Endothelial cell of umbilical vein (primary cell): ENCODE data around the gene GLI3. TPM values are rescaled to one million over a fixed set of nuclear protein-coding genes. Genes with fewer than 3 reads are reported as not detected.

ENCODE experiments used
- BruUV-seq: library from RNA; stranded (reverse); fragments of 400-500 nt; replicated peaks from 2 replicates; lab custom pipeline; 2021; lab: Mats Ljungman, UMichigan
- CTCF ChIA-PET: fragments of 300-600, 350-600 bp; sonication (Branson Sonifier 250); formaldehyde crosslinking; loops from one replicate; lab custom pipeline; 2021; ENCODE audit warnings: antibody characterized with exemption, inconsistent platforms; lab: Charles Lee
- POLR2A ChIA-PET: fragments of 300-600, 350-600 bp; sonication (Branson Sonifier 250); formaldehyde crosslinking; loops from one replicate; lab custom pipeline; 2021; ENCODE audit warnings: antibody characterized with exemption, inconsistent platforms; lab: Charles Lee
- DNase-seq: peaks from one replicate; pipeline ENCODE4 v3.0.0-alpha.2; 2011; ENCODE audit warnings: low read depth, low spot score
- FAIRE-seq: peaks from 2 replicates; lab custom pipeline; 2011; peaks lifted over from hg19 to GRCh38; lab: Jason Lieb, UNC
- H2AFZ ChIP-seq: 2 replicates; pipeline ENCODE4 v1.6.0; 2012; ENCODE audit warnings: low read depth, low read length, control low read depth, inconsistent platforms
- H3K27ac ChIP-seq: 2 replicates; pipeline ENCODE4 v1.5.1; 2011; ENCODE audit warnings: low read depth, mild to moderate bottlenecking, control low read depth, low read length, moderate library complexity; ENCODE audit not compliant: insufficient read depth
- H3K27me3 ChIP-seq, 2 experiments: 2 replicates each; pipeline versions ENCODE4 v1.6.0 to v1.6.1; 2011; ENCODE audit warnings: low read length in 2 of 2, mixed read lengths in 1 of 2; ENCODE audit not compliant: control insufficient read depth in 2 of 2, insufficient read depth in 2 of 2
- H3K36me3 ChIP-seq, 2 experiments: 2 replicates in 1 of 2; 3 replicates in 1 of 2; pipeline ENCODE4 v1.5.1; 2011; ENCODE audit warnings: low read length in 2 of 2, mild to moderate bottlenecking in 1 of 2, moderate library complexity in 1 of 2; ENCODE audit not compliant: control insufficient read depth in 2 of 2, insufficient read depth in 2 of 2; ENCODE audit errors: extremely low read depth in 1 of 2
- H3K4me1 ChIP-seq: 3 replicates; pipeline ENCODE4 v1.5.1; 2011; ENCODE audit warnings: mild to moderate bottlenecking, low read length; ENCODE audit not compliant: control insufficient read depth, insufficient read depth; ENCODE audit errors: extremely low read depth
- H3K4me2 ChIP-seq: 2 replicates; pipeline ENCODE4 v1.6.1; 2011; ENCODE audit warnings: low read length, control low read depth, mixed read lengths; ENCODE audit not compliant: insufficient read depth
- H3K4me3 ChIP-seq, 3 experiments: fragments of 200-600 bp in 1 of 3; sonication (generic), shearing (Covaris generic) in 1 of 3; replicated peaks in 1 of 3; 2 replicates each; pipeline ENCODE4 v1.5.1; 2011 to 2016; ENCODE audit warnings: control low read depth in 3 of 3, low read length in 3 of 3, mild to moderate bottlenecking in 2 of 3, inconsistent platforms in 1 of 3, low read depth in 1 of 3, moderate library complexity in 1 of 3; ENCODE audit not compliant: insufficient read depth in 1 of 3
- H3K79me2 ChIP-seq: 2 replicates; pipeline ENCODE4 v1.6.0; 2012; ENCODE audit warnings: low read length, inconsistent platforms; ENCODE audit not compliant: control insufficient read depth, insufficient read depth
- H3K9ac ChIP-seq: replicated peaks from 2 replicates; pipeline ENCODE3; 2011; ENCODE audit warnings: low read length, control low read depth; ENCODE audit not compliant: insufficient read depth; ENCODE audit errors: extremely low read depth
- H3K9me1 ChIP-seq: replicated peaks from 3 replicates; pipeline ENCODE4 v1.6.0; 2011; ENCODE audit warnings: mild to moderate bottlenecking, low read length; ENCODE audit not compliant: control insufficient read depth, insufficient read depth; ENCODE audit errors: extremely low read depth
- H3K9me3 ChIP-seq: replicated peaks from 2 replicates; pipeline ENCODE4 v1.5.1; 2012; ENCODE audit warnings: low read length, inconsistent platforms; ENCODE audit not compliant: control insufficient read depth, insufficient read depth
- H4K20me1 ChIP-seq: replicated peaks from 2 replicates; pipeline ENCODE3; 2011; ENCODE audit warnings: mild to moderate bottlenecking, low read length; ENCODE audit not compliant: control insufficient read depth, insufficient read depth; ENCODE audit errors: extremely low read depth
- EZH2 ChIP-seq: IDR thresholded peaks from 2 replicates; pipeline ENCODE4 v1.6.1; 2012; ENCODE audit warnings: borderline replicate concordance, low read depth, mild to moderate bottlenecking, moderate library complexity, low read length, inconsistent platforms; ENCODE audit not compliant: severe bottlenecking
- FOS ChIP-seq: IDR thresholded peaks from 2 replicates; pipeline ENCODE4 v1.6.1; 2011; ENCODE audit warnings: mild to moderate bottlenecking, low read length, moderate library complexity, borderline replicate concordance; ENCODE audit not compliant: insufficient read depth
- GATA2 ChIP-seq: IDR thresholded peaks from 2 replicates; pipeline ENCODE4 v1.7.0; 2011; ENCODE audit warnings: low read depth, mild to moderate bottlenecking, moderate library complexity, mixed read lengths, low read length; ENCODE audit not compliant: insufficient read length, insufficient read depth
- JUN ChIP-seq: IDR thresholded peaks from 2 replicates; pipeline ENCODE4 v1.6.1; 2011; ENCODE audit warnings: borderline replicate concordance, low read depth; ENCODE audit not compliant: insufficient read length, insufficient read depth
- POLR2A ChIP-seq: IDR thresholded peaks from 2 replicates; pipeline ENCODE4 v1.6.1; 2012; ENCODE audit warnings: low read depth, mild to moderate bottlenecking, control low read depth, low read length
- POLR2AphosphoS5 ChIP-seq: IDR thresholded peaks from 2 replicates; pipeline ENCODE4 v1.6.1; 2012; ENCODE audit warnings: low read depth, mild to moderate bottlenecking, control low read depth, low read length, moderate library complexity; ENCODE audit not compliant: insufficient read depth
- dilution Hi-C: fragments of 300-500 bp; cut with MboI; formaldehyde crosslinking; loops from one replicate; pipeline ENCODE4 v1.15.0; 2019; ENCODE audit warnings: low sequenced_read_pairs; ENCODE audit not compliant: extremely low pct_ligation_motif_present
- intact Hi-C: fragments of 100-400 bp; cut with micrococcal nuclease; formaldehyde crosslinking; loops from one replicate; pipeline ENCODE4 v1.10.0; 2022
- polyA plus RNA-seq, 4 experiments: library from polyadenylated mRNA; depleted of rRNA in 3 of 4; stranded (reverse) in 3 of 4; unstranded in 1 of 4; fragments of >200 nt; gene quantifications; 2 replicates each; pipeline versions ENCODE4 v1.2.1 to v1.2.3, GENCODE V29; 2011 to 2012; ENCODE audit warnings: missing spikeins in 1 of 4
- total RNA-seq: library from RNA; stranded (reverse); gene quantifications from 2 replicates; pipeline ENCODE4 v1.2.3, GENCODE V29; 2021
- TF ChIP-seq, protein P1 (sequence below), 2 donors: IDR thresholded peaks; 1 replicate in 1 of 2; 2 replicates in 1 of 2; pipeline ENCODE4 v1.5.1; 2011; ENCODE audit warnings: low read length in 2 of 2, mild to moderate bottlenecking in 2 of 2, moderate library complexity in 2 of 2, control low read depth in 1 of 2, inconsistent platforms in 1 of 2, low read depth in 1 of 2; ENCODE audit not compliant: insufficient read depth in 1 of 2; ENCODE audit errors: extremely low read depth in 1 of 2

Gene GLI3
- total and polyA plus RNA-seq, 2 donors (not counting 3 experiments of a cell fraction or from before 2014, with no cell fraction given) = 6.0 to 24.9 TPM

DNA sequence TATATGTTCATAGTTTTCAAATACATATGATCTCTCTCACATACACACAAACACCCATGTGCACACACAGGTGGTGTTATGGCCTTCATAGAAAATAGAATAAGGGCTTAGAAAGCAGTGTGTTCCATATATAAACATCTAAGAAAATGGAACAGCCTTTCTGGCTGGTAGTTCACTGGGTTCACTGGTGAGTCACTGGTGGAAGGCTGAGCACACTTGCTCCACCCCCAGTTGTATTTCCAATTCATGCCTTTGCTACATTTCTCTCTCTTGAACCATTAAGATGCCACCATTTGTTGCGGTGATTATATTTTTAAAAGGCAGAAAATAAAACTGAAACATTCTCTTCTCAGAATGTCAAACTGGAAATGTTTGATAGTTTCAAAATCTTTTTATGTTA, 252.1 kb downstream of the GLI3 start:
- intact Hi-C loops = no loop called here
- ChIA-PET CTCF (interaction anchor here (0.6 to 1.0 kb wide), 4 partner anchors 9 to 44 kb away, joined by 3 to 4 read pairs (median 4); no protein-coding TSS in a partner anchor), POLR2A (no interaction called here)
- H3K36me3 ChIP-seq = no peaks in the 10 kb centered on the region
- FAIRE-seq = peak; percentile 75
- no peak overlapping the region for H3K4me3 ChIP-seq
- no peaks in the 10 kb centered on the region for H3K27me3 ChIP-seq
- H3K4me1 ChIP-seq = peaks cover 2% of the 10 kb centered on the region
- peak; percentile 48 for DNase-seq
- no peak overlapping the region for H3K4me2 ChIP-seq
- H2AFZ ChIP-seq = no peak overlapping the region
- H3K27ac ChIP-seq = no peak overlapping the region
- no peaks in the 10 kb centered on the region for H3K79me2 ChIP-seq
- no peak overlapping the region for H3K9ac ChIP-seq
- dilution Hi-C loops = loop anchor here (25.0 kb wide), 1 partner anchor 252 kb away; the partner anchor contains the start of gene GLI3
- no peak for TF ChIP-seq POLR2A
- no peak for TF ChIP-seq POLR2AphosphoS5
- TF ChIP-seq EZH2 = no peak
- no peak for TF ChIP-seq JUN
- TF ChIP-seq FOS = peak; percentile 60
- TF ChIP-seq GATA2 = no peak
- TF ChIP-seq, protein P1, sequence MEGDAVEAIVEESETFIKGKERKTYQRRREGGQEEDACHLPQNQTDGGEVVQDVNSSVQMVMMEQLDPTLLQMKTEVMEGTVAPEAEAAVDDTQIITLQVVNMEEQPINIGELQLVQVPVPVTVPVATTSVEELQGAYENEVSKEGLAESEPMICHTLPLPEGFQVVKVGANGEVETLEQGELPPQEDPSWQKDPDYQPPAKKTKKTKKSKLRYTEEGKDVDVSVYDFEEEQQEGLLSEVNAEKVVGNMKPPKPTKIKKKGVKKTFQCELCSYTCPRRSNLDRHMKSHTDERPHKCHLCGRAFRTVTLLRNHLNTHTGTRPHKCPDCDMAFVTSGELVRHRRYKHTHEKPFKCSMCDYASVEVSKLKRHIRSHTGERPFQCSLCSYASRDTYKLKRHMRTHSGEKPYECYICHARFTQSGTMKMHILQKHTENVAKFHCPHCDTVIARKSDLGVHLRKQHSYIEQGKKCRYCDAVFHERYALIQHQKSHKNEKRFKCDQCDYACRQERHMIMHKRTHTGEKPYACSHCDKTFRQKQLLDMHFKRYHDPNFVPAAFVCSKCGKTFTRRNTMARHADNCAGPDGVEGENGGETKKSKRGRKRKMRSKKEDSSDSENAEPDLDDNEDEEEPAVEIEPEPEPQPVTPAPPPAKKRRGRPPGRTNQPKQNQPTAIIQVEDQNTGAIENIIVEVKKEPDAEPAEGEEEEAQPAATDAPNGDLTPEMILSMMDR (IDR thresholded peaks at IDR 0.05; ENCODE audit: extremely low read depth in 1 of 2, insufficient read depth in 1 of 2, low read depth in 1 of 2, low read length in 2 of 2) = no peak
- no peaks in the 10 kb centered on the region for H3K9me1 ChIP-seq
- H3K9me3 ChIP-seq = no peaks in the 10 kb centered on the region
- no TSS peak for BruUV-seq
- H4K20me1 ChIP-seq = no peaks in the 10 kb centered on the region
